Measurements from ENCODE around the gene PTPN18.

Gene PTPN18

DNA sequence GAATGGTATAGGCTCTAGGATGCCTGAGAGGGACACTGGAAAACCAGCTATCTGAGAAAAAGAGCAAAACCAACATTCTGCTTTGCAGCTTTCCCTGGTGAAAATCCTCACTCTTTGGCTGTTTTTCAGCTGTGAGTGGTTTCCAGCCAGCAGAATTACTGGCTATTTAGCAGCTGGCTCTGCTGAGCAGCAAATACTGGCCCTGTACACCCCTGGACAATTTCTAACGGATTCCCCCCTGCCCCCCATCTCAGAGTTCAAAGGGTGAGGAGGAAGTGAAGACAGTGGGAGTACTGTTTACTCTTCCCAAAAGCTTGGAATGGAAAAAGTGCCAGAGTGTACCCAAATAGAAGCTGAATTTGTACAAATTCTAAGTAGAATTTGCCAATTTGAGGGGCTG lies 39.3 kb upstream of the PTPN18 start:
- H3K4me3 ChIP-seq (ENCODE audit: low read depth, low read length) = no peak overlapping the region
- TF ChIP-seq, protein P1, sequence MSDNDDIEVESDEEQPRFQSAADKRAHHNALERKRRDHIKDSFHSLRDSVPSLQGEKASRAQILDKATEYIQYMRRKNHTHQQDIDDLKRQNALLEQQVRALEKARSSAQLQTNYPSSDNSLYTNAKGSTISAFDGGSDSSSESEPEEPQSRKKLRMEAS (IDR thresholded peaks at IDR 0.05; ENCODE audit: low read depth, low read length) = no peak
- TF ChIP-seq MYC (IDR thresholded peaks at IDR 0.05; ENCODE audit: low read depth, low read length) (no peak), POLR2A (IDR thresholded peaks at IDR 0.05; ENCODE audit: extremely low read depth, insufficient read length) (no peak)
- TF ChIP-seq, protein P2, sequence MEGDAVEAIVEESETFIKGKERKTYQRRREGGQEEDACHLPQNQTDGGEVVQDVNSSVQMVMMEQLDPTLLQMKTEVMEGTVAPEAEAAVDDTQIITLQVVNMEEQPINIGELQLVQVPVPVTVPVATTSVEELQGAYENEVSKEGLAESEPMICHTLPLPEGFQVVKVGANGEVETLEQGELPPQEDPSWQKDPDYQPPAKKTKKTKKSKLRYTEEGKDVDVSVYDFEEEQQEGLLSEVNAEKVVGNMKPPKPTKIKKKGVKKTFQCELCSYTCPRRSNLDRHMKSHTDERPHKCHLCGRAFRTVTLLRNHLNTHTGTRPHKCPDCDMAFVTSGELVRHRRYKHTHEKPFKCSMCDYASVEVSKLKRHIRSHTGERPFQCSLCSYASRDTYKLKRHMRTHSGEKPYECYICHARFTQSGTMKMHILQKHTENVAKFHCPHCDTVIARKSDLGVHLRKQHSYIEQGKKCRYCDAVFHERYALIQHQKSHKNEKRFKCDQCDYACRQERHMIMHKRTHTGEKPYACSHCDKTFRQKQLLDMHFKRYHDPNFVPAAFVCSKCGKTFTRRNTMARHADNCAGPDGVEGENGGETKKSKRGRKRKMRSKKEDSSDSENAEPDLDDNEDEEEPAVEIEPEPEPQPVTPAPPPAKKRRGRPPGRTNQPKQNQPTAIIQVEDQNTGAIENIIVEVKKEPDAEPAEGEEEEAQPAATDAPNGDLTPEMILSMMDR (IDR thresholded peaks at IDR 0.05; ENCODE audit: low read depth, low read length) = no peak
- DNase-seq (ENCODE audit: low read depth) = no peak

DNA sequence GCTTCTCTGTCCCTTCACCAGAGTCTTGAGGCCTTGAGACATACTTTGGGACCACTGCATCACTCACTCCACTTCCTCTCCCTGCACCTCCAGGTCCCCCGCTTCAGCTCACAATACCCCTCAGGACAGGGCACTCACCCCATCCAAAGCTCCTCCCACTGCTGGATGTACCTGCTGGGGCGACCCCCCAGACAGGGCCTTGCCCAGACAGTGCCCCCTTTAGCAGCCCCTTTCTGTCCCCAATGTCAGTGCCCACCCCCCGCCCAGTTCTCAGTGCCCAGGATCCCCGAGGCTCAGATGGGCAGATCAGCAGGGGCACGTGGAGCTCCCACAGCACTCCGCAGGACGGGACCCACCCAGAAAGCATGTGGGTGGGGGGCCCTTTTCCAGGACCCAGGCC lies 37.0 kb upstream of the PTPN18 start:
- TF ChIP-seq, protein P1 (IDR thresholded peaks at IDR 0.05; ENCODE audit: low read depth, low read length) = no peak
- TF ChIP-seq, protein P2 (IDR thresholded peaks at IDR 0.05; ENCODE audit: low read depth, low read length) = no peak
- TF ChIP-seq POLR2A (IDR thresholded peaks at IDR 0.05; ENCODE audit: extremely low read depth, insufficient read length) = no peak
- TF ChIP-seq MYC (IDR thresholded peaks at IDR 0.05; ENCODE audit: low read depth, low read length) = no peak
- H3K4me3 ChIP-seq (ENCODE audit: low read depth, low read length) = no peak overlapping the region
- DNase-seq (ENCODE audit: low read depth) = no peak

DNA sequence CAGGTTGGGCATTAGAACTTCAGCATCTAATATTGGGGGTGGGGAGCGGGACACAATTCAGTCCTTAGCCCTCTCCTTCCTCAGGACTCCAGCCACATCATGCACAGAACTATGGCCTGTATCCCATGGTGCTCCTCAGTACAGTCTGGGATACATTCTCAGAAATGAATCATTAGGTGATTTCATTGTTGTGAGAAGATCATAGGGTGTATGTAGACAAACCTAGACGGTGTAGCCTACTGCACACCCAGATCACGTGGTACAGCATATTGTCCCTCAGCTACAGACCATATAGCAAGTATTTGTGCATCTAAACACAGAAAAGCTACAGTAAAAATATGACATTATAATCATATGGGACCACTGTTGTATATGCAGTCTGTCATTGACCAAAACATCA lies 36.3 kb upstream of the PTPN18 start:
- no peak for TF ChIP-seq POLR2A (IDR thresholded peaks at IDR 0.05; ENCODE audit: extremely low read depth, insufficient read length)
- TF ChIP-seq MYC (IDR thresholded peaks at IDR 0.05; ENCODE audit: low read depth, low read length) = no peak
- TF ChIP-seq, protein P1 (IDR thresholded peaks at IDR 0.05; ENCODE audit: low read depth, low read length) = no peak
- TF ChIP-seq, protein P2 (IDR thresholded peaks at IDR 0.05; ENCODE audit: low read depth, low read length) = no peak
- H3K4me3 ChIP-seq (ENCODE audit: low read depth, low read length) = no peak overlapping the region
- no peak for DNase-seq (ENCODE audit: low read depth)

DNA sequence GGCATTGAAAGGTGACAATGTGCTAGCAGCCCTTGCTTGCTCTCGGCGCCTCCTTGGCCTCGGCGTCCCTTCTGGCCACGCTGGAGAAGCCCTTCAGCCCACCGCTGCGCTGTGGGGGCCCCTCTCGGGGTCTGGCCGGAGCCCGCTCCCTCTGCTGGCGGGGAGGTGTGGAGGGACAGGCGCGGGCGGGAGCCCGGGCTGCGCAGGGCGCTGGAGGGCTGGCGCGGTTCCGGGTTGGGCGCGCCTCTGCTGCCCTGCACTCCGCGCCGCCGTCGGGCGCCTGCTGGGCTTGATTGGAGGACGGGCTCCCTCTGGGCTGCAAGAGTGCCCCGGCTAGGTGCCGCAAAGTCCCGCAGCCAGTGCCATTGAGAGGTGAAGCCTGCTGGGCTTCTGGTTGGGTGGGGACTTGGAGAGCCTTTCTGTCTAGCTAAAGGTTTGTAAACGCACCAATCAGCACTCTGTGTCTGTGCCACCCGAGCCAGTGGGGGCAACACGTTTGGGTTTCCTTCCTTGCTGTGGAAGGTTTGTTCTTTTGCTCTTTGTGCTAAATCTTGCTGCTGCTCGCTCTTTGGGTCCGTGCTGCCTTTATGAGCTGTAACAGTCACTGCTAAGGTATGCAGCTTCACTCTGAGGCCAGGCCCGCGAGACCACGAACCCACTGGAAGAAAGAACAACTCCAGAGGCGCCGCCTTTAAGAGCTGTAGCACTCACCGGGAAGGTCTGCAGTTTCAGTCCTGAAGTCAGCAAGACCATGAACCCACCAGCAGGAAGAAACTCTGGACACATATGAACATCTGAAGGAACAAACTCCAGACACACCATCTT lies 27.9 kb upstream of the PTPN18 start:
- DNase-seq (ENCODE audit: low read depth) = no peak
- no peak overlapping the region for H3K4me3 ChIP-seq (ENCODE audit: low read depth, low read length)
- no peak for TF ChIP-seq MYC (IDR thresholded peaks at IDR 0.05; ENCODE audit: low read depth, low read length)
- TF ChIP-seq, protein P1 (IDR thresholded peaks at IDR 0.05; ENCODE audit: low read depth, low read length) = no peak
- TF ChIP-seq, protein P2 (IDR thresholded peaks at IDR 0.05; ENCODE audit: low read depth, low read length) = no peak
- TF ChIP-seq POLR2A (IDR thresholded peaks at IDR 0.05; ENCODE audit: extremely low read depth, insufficient read length) = no peak

DNA sequence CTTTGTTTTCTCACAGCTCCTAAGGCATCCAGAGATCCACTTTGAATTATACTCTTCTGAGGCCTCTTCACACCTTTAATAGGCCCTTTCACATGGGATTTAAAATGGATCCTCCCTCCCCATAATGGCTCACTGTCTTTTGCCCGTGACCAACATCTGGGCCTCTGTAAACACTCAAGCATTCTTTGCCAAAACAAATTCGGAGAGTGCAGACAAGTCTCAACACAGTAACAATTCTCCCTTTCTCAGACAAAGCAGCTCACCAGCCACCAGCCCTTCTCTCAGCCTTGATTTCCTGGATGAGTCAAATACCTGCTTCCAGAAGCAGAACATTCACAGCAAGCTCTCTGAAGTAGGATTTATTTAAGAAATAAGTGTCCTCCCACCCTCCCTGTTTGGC lies 27.1 kb upstream of the PTPN18 start:
- no peak for DNase-seq (ENCODE audit: low read depth)
- TF ChIP-seq POLR2A (IDR thresholded peaks at IDR 0.05; ENCODE audit: extremely low read depth, insufficient read length) (no peak), MYC (IDR thresholded peaks at IDR 0.05; ENCODE audit: low read depth, low read length) (no peak)
- TF ChIP-seq, protein P2 (IDR thresholded peaks at IDR 0.05; ENCODE audit: low read depth, low read length) = no peak
- TF ChIP-seq, protein P1 (IDR thresholded peaks at IDR 0.05; ENCODE audit: low read depth, low read length) = no peak

More for the DNA sequence above, 27.1 kb upstream of the PTPN18 start:
- no peak overlapping the region for H3K4me3 ChIP-seq (ENCODE audit: low read depth, low read length)
